GM18499 (cell line): ENCODE results near the gene MYO1E.

Experiments
- ATAC-seq: cut with Tn5 transposase; IDR thresholded peaks from one replicate; pipeline ENCODE4 v1.9.1; 2021; ENCODE audit warnings: moderate number of reproducible peaks; ENCODE audit not compliant: insufficient read depth, unreplicated experiment

Gene MYO1E

GRCh38 chr15:59242649-59243048 lies 130.0 kb downstream of the MYO1E start:
- no peak for ATAC-seq

GRCh38 chr15:59240036-59240435 lies 132.6 kb downstream of the MYO1E start:
- ATAC-seq, result no peak

- no peak for ATAC-seq
Measured at GRCh38 chr15:59237924-59238331, 134.7 kb downstream of the MYO1E start.

- peak; percentile 44 for ATAC-seq
Measured at GRCh38 chr15:59237119-59237855, 135.4 kb downstream of the MYO1E start.

DNA sequence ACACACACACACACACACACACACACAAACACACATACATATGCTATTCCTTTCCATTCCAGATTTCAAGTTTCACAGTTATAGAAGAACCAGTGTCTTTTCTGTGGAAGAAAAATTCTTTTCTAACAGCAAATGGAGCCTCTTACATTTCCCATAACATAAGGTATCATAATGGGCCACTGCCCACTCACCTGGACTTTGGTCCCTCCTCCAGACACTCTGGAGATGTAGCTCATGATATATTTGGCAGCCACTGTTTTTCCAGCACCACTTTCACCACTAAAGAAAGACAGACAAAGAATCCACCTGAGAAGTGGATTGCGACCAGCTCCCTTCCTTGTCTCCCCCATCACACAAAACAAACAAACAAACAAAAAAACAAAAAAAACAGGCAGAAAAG lies 136.3 kb downstream of the MYO1E start:
- ATAC-seq, result no peak

- ATAC-seq, result no peak
Measured at GRCh38 chr15:59232476-59232875, 140.2 kb downstream of the MYO1E start.

DNA sequence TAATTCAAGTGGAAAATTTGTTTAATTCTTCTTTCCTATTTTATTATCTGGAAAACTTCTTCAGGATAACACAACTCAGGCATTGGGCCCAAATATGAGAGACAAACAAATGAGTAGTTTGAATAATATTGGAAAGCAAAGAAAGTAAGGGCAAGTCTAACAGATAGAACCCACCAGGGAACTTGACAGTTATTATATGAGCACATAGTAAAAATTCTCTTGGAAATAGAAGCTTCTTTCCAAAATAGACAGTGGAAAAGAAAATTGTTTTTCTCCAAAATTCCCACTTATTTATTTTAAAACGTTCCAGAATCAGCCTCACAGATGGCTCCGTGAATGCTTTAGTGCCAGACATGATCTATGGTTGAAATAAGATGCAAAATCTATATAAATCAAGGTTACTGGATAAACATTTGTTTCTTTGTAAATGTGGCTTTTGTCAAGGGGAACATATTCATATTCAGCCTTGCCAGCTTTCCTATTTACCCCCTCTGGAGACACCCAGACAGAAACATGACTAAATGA lies 142.1 kb downstream of the MYO1E start:
- ATAC-seq, result no peak

DNA sequence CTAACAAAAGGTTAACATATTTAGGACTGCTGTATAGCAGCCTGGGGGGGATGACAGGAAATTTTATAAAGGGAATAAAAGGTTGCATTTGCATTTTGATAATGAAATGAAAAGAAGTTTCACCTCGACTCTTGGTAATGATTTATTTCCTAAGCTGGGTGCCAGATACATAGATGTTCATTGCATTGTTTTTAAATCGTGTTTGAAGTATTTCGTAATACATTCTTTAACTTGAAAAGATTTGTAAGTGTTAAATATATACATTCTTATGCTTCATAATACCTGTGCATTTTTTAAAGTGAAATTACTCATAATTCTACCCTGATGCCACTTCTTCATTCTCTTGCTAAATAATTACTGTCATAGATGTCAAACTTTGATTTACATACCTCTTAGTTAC lies 143.2 kb downstream of the MYO1E start:
- no peak for ATAC-seq

DNA sequence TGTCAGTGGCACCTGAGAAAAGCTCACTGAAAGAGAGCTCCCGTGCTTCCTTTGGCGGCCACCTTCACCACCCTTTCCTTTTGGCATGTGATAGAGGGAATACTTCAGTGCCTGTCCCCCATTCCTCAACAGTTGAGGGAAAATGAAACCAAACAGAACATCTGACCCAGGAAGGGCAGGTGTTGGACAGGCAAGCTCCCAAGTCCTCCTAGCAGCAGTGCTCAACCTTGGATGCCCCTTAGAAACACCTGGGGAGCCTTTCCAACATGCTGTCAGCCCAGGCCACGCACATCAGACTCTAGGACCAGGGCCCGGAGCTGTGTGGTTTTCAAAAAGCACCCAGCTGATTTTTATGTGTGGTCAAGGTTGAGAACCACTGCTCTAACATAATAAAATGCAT lies 143.7 kb downstream of the MYO1E start:
- ATAC-seq, result no peak

DNA sequence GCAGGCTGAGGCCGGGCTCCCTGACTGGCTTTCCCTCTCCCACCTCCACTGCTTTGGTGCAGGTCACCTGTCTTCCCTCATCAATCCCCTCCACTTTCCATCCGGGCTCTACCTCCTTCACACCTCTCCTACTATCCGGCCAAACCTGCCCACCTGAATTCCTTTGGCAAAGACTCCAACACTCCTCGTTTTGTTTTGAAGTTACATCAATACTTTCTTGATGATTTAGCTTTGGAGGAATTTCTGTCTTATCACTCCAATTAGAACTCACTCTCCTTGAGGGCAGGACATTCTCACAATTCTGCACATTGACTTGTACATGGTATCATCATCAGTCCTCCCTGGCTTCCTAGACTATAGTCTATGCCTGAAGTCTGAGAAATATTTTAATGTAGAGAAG lies 145.7 kb downstream of the MYO1E start:
- ATAC-seq, result no peak

- no peak for ATAC-seq
Measured at GRCh38 chr15:59224474-59224873, 148.2 kb downstream of the MYO1E start.

DNA sequence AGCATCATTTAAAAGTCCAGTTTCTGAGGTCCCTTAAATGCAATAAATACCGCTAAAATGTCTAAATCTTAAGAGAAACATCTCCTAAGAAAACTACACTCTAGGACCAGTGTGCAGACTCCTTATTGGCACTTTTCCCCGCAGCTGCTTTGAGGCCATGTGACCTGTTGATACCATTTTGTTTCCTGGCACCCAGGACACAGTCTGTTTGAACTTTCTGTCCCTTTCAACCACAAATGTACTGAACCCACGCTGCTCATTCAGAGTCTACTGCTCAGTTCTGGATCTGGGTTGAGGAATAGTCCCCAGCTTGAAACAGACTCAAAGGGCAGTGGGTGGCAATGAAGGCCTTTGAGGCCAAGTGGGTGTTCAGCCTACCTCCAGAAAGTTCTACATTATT lies 148.9 kb downstream of the MYO1E start:
- ATAC-seq, result no peak

- no peak for ATAC-seq
Measured at GRCh38 chr15:59222906-59223550, 149.6 kb downstream of the MYO1E start.

DNA sequence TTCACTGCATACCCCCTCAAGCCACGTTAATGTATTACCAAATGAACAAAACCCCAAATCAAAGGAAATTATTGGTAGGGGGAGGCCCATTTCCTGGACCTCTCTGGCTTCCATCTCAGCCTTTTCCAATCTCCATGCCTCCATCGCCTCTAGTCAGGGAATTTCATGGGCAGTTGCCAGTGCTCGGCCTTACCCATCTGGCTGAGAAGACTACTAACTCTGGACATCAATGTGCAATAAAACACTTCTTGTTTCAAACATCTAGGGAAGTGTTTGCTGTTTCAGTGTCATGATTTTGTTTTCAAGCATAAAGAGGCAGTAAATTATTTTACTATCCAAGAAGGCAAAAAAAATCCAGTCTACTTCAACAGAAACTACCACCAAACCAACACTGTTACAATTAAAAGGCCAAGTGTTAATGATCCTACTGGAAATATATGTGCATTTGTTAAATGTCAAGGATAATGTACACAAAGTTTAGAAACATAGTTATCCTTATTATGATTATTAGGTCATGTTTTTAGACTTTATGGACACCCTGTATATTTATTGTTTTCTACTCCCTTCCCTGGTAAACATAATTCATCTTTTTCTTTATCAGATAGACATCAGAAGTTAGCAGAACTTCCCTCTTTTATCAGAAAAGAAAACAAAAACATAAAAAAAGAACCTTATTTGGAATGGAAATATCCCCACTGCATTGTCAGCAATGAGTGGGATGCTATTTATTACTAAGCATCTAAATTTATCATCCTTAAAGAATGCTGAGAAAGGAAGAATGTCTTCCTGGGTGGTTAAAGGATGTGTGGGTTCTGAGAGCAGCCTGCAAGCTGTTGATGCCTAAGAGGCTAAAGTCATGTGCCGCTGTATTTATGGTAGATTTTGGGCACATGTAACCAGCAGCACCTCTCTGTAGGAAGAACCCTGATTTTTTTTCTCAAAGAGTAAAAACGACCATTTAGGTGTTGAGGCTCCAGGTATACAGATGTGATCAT lies 150.9 kb downstream of the MYO1E start:
- ATAC-seq, result no peak

DNA sequence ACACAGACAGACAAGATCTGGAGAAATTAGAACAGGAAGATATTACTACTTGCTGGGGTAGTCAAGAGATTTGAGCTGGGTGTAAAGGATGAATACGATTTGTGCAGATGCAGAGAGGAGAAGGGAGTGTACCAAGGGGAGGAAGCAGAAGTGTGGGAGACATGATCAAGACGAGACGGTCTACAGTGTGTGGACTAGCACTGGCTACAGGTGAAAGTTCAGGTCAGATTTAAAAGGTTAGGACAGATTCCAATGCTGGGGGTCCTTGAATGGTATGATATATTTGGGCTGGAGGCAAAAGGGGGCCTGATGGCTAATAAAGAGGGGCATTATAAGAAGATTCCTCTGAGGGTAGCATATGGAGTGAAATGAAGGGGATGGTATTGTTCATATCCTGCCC lies 154.0 kb downstream of the MYO1E start:
- ATAC-seq, result no peak

DNA sequence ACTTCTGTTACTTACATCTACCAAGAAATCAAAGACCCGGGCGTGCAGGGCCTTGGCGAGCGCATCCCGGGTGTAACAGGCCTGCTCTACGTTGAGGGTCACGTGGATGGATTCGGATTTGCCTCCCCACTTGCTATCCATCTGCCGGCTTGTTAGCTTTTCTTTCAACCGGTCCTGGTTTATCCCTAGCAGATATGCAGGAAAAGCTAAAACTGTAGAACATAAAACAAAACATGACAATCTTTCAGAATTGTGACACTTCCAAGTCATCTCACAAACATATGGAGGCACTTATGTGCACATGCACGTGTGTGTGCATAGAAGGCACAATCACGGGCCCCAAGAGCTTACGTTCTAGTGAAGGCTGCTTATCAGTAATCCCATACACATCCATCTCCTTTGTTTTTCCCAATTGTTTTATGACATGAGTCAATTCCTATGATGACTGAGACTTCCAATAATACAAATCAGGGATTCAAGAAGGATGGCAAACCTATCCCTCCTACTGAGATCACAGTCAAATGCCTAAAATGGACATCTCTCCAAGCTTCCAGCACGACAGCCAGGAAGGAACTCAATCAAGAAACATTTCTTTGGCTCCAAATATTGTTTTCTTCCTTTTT lies 154.7 kb downstream of the MYO1E start:
- ATAC-seq, result no peak

DNA sequence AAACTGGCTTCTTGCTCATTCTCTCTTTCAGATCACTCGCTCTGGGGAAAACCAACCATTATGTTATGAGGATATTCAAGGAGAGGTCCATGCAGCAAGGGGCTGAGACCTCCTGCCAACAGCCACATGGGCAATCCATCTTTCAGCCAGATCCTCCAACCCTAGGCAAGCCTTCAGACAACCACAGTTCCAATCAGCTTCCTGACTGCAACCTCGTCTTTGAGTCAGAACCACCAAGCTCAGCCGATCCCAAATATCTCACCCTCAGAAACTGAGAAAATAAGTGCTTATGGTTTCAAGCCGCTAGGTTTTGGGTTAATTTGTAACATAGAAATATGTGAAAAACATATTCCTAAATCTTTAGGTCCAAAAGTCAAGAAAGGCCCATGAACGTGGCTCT lies 155.8 kb downstream of the MYO1E start:
- no peak for ATAC-seq

DNA sequence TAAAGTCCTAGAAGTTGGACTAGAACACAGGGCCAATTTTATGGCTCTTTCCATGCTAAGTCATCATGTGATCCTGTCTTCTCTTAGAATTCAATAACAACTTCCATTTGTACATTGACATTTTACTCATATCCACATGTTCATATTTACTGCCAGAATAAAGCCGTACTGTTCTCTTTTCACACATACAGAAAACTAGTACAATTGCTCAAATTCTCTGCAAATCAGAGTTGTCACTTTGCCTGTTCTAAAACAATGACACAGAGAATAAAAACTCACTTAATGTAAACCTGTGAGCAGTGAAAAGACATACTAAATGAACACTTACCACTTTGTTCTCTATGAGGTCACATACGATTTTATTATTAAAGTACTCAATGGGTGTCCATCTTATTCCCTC lies 162.5 kb downstream of the MYO1E start:
- ATAC-seq, result no peak

- no peak for ATAC-seq
Measured at GRCh38 chr15:59208613-59209249, 163.9 kb downstream of the MYO1E start.
